ENCODE results near the gene CX3CL1. TPM values are rescaled to one million over a fixed set of nuclear protein-coding genes. Genes with fewer than 3 reads are reported as not detected.
"Not testable (repeated sequence)": the region's sequence is repeated elsewhere in the genome, so short reads cannot be mapped to it uniquely, and the experiment has no call there.

Gene CX3CL1
- total RNA-seq: 10.1 and 12.5 TPM in 2 replicates

DNA sequence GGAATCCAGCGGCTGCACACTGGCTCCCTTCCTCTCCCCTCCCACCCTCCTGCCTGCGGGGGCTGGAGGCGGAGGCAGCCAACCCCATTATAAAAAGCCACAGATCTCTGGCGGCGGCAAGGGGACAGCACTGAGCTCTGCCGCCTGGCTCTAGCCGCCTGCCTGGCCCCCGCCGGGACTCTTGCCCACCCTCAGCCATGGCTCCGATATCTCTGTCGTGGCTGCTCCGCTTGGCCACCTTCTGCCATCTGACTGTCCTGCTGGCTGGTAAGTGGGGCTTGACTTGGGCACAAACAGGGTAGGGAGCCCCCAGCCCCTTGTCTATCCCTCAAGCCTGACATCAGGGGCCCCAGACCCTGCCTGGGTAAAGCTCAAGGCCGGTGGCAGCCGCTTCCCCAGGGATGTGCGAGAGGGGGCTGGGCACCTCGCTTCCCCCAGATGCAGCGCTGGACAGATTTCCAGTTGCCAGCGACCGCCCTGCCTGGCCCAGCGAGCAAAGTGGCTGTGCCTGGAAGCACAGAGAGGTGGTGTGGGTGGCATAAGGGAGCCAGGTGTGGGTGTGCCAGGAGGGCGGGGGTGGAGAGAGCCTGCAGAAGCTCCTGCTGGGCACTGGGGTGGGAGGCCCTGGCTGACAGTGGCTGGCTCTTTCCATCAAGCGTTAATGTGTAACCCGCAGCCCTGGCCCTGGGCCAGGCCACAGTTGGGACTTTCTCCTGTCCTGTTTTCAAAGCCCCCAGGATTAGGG is at the start of gene CX3CL1:
TSS of gene CX3CL1 (plus strand) at position 119 of the 745 bp plus-strand sequence. CDS start at position 198, 79 bp downstream.
- DNase-seq (ENCODE audit: low read depth): no peak

DNA sequence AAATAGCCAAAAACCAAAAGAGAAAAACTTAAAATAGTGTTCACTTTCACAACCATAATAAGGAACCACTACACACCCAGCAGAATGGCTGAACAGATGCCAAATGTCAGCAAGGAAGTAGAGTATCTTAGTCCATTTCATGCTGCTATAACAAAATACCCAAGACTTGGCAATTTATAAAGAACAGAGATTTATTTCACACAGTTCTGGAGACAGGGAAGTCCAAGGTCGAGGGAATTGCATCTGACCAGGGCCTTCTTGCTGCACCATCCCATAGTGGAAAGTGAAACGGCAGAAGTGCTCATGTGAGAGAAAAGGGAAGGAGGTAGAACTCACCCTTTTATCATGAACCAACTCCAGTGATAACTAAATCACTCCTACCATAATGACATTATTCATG is 47.5 kb upstream of the CX3CL1 start:
- DNase-seq (ENCODE audit: low read depth): no peak

DNA sequence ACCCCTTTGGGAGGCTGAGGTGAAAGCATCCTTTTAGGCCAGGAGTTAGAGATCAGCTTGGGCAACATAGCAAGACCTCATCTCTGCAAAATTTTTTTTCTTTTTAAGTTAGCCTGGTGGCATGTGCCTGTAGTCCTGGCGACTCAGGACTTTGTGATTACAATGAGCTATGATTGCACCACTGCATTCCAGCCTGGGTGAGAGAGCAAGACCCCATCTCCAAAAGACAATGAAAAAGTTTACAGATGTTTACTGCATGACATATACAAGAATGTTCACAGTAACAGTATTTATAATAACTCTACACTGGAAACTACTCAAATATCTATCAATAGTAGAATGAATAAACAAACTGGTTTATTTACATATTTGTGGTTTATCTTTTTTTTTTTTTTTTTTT is 46.8 kb upstream of the CX3CL1 start:
- DNase-seq (ENCODE audit: low read depth): peak; percentile 63

DNA sequence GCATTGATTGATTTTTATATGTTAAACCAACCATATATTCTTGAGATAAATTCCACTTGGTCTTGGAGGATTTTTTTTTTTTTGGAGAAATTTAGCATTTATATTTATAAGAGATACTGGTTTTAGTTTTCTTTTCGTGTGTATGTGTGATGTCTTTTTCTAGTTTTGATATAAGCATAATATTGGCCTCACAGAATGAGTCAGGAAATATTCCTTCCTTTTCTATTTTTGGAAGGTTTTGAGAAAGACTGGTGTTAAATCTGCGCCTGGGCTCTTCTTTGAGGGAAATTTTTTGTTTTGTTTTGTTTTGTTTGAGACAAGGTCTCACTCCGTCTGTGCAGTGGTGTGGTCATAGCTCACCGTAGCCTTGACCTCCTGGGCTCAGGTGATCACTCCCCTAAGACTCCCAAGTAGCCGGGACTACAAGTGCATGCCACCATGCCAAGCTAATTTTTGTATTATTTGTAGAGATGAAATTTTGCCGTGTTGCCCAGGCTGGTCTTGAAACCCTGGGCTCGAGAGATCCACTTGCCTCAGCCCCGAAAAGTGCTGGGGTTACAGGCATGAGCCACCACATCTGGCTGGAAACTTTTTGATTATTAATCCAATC is 42.5 kb upstream of the CX3CL1 start:
- DNase-seq (ENCODE audit: low read depth): no peak

DNA sequence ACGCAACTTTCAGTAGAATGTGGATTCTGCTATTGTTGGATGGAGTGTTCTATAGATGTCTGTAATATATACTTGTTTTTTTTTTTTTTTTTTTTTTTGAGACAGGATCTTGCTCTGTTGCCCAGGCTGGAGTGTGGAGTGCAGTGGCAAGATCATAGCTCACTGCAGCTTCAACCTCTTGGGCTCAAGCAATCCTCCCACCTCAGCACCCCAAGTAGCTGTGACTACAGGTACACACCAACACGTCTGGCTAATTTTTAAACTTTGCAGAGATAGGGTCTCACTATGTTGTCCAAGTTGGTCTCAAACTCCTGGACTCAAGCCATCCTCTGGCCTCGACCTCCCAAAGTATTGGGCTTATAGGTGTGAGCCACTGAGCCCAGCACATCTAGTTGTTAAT is 40.9 kb upstream of the CX3CL1 start:
- no peak for DNase-seq (ENCODE audit: low read depth)

DNA sequence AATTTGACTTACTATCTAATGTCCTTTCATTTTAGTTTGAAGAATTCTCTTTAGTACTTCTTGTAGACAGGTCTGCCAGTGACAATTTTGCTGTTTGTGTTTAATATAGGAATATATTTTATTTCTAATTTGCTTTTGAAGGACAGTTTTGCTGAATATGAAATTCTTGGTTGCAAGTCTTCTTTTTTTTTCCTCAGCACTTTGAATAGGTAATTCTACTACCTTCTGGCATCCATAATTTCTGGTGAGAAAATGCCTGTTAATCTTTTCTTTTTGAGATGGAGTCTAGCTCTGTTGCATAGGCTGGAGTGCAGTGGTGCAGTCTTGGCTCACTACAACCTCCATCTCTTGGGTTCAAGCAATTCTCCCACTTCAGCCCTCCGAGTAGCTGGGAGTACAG is 38.9 kb upstream of the CX3CL1 start:
- no peak for DNase-seq (ENCODE audit: low read depth)

DNA sequence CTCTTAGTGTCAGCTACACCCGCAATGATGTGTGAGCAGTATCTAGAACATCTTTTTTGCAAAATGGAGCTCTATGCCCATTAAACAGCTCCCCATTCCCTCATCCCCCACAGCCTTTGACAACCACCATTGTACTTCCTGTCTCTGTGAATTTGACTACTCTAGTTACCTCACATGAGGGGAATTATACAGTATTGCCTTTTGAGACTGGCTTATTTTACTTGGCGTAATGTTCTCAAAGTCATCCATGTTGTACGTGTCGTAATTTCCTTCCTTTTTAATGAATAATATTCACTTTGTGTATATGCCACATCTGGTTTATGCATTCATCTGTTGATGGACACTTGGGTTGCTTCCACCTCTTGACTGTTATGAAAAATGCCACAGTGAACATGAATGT is 36.9 kb upstream of the CX3CL1 start:
- DNase-seq (ENCODE audit: low read depth): no peak

DNA sequence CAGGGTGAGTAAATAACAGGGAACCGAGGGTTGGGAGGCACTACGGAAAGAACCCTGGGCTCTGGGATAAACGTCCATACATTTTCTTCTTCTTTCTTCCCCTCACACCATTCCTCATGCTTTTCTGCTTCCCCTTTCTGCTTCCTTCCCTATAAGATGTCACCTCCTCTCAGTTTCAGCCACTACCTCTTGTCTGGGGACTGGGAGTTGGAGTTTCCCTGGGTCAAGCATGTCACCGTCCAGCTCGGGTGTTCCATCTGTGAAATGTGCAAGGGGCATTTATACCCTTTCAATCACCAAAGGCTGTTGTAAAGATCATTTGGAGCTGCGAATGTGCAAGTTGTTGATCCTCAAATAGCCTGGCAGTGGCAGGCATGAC is 31.2 kb upstream of the CX3CL1 start:
- no peak for DNase-seq (ENCODE audit: low read depth)

DNA sequence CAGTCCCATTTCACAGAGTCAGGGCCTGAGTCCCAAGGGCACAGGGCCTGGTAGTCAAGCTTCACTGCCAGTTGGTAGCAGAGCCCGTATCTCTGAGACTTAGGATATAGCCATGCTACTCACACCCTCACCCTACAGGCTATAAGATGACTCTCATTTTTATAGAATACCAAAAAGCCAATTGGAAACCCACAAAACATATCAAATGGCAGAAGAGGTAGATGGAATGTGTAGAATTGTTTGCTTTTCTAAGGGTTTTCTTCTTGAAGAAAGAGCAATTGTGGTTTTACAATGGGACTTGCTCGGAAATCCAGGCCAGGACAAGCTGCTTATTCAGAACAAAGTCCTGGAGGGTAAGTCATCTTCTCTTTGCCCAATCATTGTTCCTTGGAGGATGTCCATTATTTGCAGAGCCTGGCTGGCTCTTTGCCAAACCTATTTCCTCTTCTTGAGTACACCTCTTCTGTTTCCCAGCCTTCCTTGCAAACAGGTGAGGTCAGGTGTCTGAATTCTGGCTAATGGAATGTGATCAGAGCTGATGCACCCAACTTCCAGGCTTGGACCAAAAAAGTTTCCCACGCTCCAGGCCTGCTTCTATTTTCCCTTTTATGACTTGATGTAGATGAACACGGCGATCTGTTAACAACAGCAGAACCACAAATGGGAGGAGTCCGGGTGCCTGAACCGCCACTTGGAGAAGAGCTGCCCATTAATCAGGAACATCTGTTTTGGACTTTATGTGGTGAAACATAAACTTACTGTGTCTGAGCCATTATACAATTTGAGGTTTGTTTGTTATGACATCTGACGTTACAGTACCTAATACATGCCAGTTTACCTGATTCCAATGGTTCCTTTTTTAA is 30.6 kb upstream of the CX3CL1 start:
- peak; percentile 95 for DNase-seq (ENCODE audit: low read depth)

DNA sequence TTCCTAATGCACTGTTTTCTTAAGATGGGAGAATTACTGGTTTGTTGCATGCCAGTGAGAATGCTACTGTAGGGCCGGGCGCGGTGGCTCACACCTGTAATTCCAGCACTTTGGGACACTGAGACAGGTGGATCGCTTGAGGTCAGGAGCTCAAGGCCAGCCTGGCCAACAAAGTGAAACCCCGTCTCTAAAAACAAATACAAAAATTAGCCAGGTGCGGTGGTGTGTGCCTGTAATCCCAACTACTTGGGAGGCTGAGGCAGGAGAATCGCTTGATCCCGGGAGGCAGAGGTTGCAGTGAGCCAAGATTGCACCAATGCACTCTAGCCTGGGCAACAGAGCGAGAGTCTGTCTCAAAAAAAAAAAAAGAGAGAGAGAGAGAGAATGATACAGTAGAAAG is 29.7 kb upstream of the CX3CL1 start:
- not testable (repeated sequence) for DNase-seq (ENCODE audit: low read depth)

DNA sequence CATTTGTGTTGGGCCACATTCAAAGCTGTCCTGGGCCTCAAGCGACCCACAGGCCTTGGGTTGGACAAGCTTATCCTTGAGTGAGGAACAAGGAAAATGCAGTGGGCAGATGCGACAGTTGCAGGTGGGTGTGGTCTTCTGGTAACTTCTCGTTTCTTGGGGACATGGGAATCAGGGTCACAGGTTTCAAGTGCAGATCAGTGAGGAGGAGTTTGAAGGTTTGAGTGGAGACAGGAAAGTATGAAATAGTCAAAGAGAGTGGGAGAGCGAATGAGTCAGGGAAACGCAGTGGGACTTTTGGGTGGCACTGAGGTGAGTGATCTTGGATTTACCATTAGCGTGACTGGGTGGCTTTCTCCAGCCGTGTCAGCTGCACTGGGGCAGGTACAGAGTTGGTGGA is 29.1 kb upstream of the CX3CL1 start:
- DNase-seq (ENCODE audit: low read depth): no peak

DNA sequence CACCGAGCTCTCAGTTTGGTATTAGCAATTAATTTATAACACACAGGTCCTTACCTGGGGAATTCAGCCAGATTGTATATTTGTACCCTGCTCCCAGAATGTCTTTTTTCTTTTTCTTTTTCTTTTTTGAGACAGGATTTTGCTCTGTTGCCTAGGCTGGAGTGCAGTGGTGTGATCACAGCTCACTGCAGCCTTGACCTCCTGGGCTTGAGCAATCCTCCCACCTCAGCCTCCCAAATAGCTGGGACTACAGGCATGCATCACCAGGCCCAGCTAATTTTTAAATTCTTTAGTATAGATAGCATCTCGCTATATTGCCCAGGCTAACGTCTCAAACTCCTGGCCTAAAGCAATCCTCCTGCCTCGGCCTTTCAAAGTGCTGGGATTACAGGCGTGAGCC is 28.2 kb upstream of the CX3CL1 start:
- DNase-seq (ENCODE audit: low read depth): not testable (repeated sequence)

DNA sequence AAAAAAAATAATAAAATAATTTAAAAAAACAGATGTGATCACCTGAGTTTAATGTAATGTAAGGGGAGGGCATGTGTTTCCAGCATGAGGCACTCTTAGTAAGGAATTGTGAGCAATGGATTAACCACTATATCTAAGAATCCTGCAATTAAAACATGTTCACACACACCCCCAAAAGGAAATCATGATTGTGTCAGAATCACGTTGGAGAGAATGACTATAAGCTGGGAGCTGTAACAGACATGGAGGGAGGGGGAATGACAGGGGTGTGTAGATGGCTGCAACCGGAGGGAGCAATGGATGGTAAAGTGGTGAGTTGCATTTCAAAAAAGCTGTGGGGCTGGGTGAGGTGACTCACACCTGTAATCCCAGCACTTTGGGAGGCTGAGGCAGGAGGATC is 27.3 kb upstream of the CX3CL1 start:
- no peak for DNase-seq (ENCODE audit: low read depth)

DNA sequence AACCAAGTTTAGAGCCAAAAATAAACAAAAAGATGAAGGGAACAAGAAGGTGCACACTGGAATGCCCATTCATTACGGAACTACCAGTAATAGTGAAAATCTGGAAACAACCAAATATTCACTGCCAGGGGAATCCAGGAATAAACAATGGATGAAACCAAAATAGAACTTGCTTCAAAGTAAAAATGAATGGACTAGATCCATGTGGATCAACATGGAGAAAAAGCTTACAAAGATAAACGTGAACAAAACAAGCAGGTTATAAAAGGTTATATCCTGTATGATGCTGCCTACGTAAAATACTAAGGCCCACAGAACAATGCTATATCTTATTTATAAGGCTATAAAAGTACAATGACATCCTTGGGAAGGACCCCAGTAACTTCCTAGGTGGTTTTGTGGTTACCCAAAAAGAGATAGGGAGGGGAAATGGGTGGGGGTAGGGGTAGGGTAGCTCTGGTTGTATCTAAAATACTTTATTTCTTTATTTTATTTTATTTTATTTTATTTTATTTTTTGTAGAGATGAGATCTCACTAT is 26.6 kb upstream of the CX3CL1 start:
- DNase-seq (ENCODE audit: low read depth): no peak

DNA sequence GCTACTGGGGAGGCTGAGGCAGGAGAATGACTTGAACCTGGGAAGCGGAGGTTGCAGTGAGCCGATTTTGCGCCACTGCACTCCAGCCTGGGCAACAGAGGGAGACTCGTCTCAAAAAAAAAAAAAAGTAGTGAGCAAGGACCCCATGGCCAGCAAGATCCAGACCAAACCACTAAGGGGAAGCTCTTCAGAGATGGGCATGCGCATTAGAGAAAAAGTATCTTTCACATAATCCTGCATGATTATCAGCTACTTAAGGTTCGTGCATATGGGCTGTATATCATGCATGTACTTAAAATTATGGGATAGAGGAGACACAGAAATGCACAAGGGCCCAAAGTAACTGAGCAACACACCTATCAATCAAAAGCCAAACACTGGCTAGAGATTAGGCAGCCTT is 24.4 kb upstream of the CX3CL1 start:
- no peak for DNase-seq (ENCODE audit: low read depth)

DNA sequence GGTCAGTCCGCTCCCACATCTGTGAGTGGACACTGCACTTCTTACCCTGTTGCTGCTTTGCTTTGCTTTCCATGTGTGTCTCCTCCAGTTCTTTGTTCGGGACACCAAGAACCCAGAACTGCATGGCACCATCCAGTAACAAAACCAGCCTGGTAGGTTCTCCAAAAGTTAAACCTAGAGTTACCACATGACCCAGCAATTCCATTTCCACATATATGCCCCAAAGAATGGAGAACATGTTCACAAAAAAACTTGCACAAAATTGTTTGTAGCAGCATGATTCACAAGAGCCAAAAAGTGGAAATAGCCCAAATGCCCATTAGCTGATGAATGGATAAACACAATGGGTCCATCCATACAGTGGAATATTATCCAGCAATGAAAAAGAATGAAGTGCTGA is 24.0 kb upstream of the CX3CL1 start:
- DNase-seq (ENCODE audit: low read depth): no peak

DNA sequence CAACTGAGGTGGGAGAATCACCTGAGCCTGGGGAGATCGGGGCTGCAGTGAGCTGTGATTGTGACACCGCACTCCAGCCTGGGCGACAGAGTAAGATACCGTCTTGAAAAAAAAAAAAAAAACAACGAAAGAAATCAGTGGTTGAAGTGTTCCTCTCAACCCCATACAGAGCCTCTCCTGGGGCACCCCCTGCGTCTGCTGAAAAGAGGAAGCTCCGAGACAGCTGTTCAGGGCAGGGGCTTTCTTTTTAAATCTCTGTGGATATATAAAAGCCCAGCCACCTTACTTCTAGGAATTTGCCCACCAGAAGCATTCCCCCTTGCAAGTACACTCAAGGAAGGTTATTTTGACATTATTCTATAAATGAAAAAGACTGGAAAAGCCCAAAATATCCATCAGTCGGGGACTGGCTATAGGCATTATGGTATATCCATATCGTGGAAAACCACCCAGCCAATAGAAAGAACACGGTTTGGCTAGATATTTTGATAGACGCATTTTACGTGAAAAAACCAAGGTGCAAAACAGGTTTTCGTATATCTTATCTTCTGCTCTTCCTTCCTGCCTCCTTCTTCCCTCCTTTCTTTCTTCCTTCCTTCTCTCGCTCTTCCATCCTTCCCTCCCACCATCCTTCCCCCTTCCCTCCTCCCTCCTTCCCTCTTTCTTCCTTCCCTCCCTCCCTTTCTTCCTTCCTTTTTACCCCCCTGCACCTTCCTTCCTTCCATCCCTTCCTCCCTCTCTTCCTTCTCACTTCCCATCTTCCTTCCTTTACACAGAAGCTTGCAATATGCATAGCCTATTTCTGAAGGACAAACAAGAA is 22.9 kb upstream of the CX3CL1 start:
- DNase-seq (ENCODE audit: low read depth): no peak

DNA sequence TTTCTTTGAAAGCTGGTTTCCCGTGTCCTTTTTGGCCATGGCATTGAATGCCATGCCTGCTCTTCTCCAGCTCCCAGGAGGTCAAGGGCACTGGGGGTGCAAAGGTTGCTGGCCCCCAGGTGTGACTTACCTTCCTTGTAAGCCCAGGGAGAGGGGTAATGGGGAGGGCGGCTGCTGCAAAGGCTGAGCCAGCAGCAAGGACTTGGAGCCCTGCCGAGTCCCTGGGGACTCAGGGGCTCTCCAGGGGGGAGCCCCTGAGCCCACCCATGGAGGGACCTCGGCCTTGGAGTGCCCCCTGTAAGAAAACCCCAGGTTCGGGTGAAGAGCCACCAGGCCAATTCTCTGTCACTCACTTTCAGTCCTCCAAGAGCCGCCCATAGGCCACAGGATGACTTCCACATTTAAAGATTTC is 19.6 kb upstream of the CX3CL1 start:
- DNase-seq (ENCODE audit: low read depth): no peak

DNA sequence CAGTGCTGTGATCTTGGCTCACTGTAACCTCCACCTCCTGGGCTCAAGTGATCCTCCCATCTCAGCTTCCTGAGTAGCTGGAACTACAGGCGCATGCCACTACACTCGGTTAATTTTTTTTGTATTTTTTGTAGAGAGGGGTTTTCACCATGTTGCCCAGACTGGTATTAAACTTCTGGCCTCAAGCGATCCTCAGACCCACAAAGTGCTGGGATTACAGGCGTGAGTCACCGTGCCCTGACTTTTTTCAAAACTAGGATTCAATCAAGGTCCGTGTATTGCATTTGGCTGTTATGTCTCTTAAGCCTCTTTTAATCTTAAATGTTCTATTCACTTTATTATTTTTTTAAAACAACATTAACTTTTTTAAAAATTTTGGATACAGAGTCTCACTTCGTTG is 18.0 kb upstream of the CX3CL1 start:
- no peak for DNase-seq (ENCODE audit: low read depth)

DNA sequence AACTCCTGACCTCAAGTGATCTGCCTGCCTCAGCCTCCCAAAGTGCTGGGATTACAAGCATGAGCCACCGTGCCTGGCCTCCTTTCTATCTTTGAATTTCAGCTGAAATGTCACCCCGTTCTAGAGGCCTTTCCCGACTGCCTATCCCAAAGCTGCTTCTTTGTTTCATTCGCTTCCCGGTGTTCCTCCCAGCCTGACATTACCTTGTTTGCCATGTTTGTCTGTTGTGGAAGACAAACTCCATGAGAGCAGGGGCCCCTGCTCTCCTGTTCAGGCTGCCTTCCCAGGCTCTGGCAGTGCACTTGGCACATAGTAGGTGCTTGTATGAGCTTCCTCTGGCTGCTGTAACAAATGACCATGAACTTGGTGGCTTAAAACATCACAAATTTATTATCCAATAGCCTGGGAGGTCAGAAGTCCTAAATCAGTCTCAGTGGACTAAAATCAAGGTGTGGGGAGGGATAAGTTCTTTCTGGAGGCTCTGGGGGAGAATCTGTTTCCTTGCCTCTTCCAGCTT is 16.3 kb upstream of the CX3CL1 start:
- no peak for DNase-seq (ENCODE audit: low read depth)

DNA sequence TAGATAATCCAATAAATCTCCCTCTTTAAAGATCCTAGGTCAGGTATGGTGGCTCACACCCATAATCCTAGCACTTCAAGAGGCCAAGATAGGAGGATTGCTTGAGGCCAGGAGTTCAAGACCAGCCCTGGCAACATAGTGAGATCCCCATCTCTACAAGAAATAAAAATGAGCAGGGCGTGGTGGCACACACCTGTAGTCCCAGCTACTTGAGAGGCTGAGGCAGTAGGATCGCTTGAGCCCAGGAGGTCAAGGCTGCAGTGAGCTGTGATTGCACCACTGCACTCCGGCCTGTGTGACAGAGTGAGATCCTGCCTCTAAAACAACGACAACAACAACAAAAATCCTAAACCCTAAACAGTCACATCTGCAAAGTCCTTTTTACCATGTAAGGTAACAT is 15.7 kb upstream of the CX3CL1 start:
- no peak for DNase-seq (ENCODE audit: low read depth)
